Muscle of leg (tissue), 11 donors: Measurements from ENCODE around the gene PCDH8. TPM values are rescaled to one million over a fixed set of nuclear protein-coding genes. Genes with fewer than 3 reads are reported as not detected.
A peak's percentile ranks its signal among the peaks of the same experiment; 100 is the strongest.

Experiments
- DNase-seq: peaks from one replicate; pipeline ENCODE4 v3.0.0; 2013
- H3K27ac ChIP-seq: one replicate; pipeline ENCODE4 v1.5.1; 2013; ENCODE audit warnings: mild to moderate bottlenecking, low read length, control low read depth
- H3K27me3 ChIP-seq: one replicate; pipeline ENCODE4 v1.6.1; 2013; ENCODE audit warnings: low read length; ENCODE audit not compliant: control insufficient read depth, insufficient read depth
- H3K36me3 ChIP-seq: one replicate; pipeline ENCODE4 v1.6.1; 2013; ENCODE audit warnings: low read length; ENCODE audit not compliant: control insufficient read depth, insufficient read depth
- H3K4me1 ChIP-seq: one replicate; pipeline ENCODE4 v1.6.1; 2013; ENCODE audit warnings: low read length; ENCODE audit not compliant: control insufficient read depth, insufficient read depth
- H3K4me3 ChIP-seq: one replicate; pipeline ENCODE4 v1.5.1; 2013; ENCODE audit warnings: low read length, control low read depth
- H3K9me3 ChIP-seq: replicated peaks from 2 replicates; pipeline ENCODE4 v1.6.1; 2013; ENCODE audit warnings: low read depth, low read length; ENCODE audit not compliant: control insufficient read depth
- WGBS: methylation state at CpG from one replicate; pipeline ENCODE4 v1.1.5; 2013; ENCODE audit warnings: missing lambda C conversion rate; ENCODE audit not compliant: insufficient coverage; 5-methylcytosine and 5-hydroxymethylcytosine counted together
- polyA plus RNA-seq, 8 donors: library from polyadenylated mRNA; unstranded; fragments of 120-200 nt; gene quantifications; one replicate each; pipeline versions ENCODE4 v1.2.1 to v1.2.3, GENCODE V29; 2013; ENCODE audit warnings: inconsistent platforms in 1 of 8, low replicate concordance in 1 of 8; ENCODE audit not compliant: insufficient read length in 8 of 8, insufficient read depth in 1 of 8
- total RNA-seq: library from RNA; stranded (reverse); fragments of 120-200 nt; gene quantifications from one replicate; pipeline ENCODE4 v1.2.4, GENCODE V29; 2013

PCDH8 gene
- total and polyA plus RNA-seq, 9 donors, result 0.44 to 2.2 (median 0.79) TPM

- Histone ChIP-seq H3K4me3 (no peak overlapping the region), H3K36me3 (no peaks in the 10 kb centered on the region), H3K27ac (no peak overlapping the region), H3K9me3 (no peaks in the 10 kb centered on the region), H3K27me3 (no peaks in the 10 kb centered on the region), H3K4me1 (peaks cover 8% of the 10 kb centered on the region)
- no peak for DNase-seq
- WGBS, result no CpG with 5 or more reads among the region's 2 CpGs
These were observed 34.3 kb upstream of the PCDH8 start for GRCh38 chr13:52882785-52883184.

DNA sequence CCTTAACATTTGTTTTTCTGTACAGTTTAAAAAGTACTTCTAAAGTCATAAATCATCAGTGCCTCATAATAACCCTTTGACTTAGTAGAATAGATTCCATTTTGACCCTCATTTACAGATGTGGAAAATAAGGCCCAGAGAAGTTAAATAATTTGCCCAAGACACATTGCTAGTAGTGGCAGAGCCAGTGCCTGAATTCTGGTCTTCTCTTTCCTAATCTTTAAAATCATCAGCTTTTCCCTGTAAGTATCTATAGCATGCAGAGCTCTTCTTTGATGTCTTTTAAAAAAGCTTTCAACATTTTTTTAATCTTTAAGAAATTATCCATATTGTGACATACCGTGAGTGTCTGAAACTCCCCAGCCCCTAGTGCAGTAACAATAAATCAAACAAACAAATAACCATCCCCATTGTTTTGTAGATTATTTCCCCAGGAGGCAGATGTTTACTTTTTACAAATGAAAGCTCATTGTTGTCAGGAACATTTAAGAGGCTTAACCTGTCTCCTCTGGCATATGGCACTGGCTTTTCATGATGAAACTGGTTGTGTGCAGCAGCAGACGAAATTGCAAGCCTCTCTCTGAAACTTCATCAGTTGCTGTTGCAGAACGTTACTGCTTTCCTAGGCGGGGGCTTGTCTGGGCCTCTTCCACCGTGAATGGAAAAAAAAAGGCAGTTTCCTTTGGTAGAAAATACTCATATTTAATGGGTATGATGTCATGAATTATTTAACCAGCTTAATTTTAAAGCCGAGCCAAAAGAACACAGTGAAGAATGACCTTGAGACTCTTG is 31.7 kb upstream of the PCDH8 start:
- 20% methylated on average over 1 of the region's 6 CpGs for whole genome bisulfite sequencing
- H3K27me3 ChIP-seq, result no peaks in the 10 kb centered on the region
- H3K27ac ChIP-seq, result no peak overlapping the region
- peak; percentile 80 for DNase-seq
- H3K4me1 ChIP-seq, result peaks cover 8% of the 10 kb centered on the region
- H3K36me3 ChIP-seq, result no peaks in the 10 kb centered on the region
- peaks cover 7% of the 10 kb centered on the region for H3K9me3 ChIP-seq
- no peak overlapping the region for H3K4me3 ChIP-seq

- no peaks in the 10 kb centered on the region for H3K27me3 ChIP-seq
- no peak overlapping the region for H3K27ac ChIP-seq
- H3K9me3 ChIP-seq, result peaks cover 14% of the 10 kb centered on the region
- H3K4me1 ChIP-seq, result peaks cover 8% of the 10 kb centered on the region
- no peaks in the 10 kb centered on the region for H3K36me3 ChIP-seq
- DNase-seq, result peak; percentile 69
- H3K4me3 ChIP-seq, result no peak overlapping the region
- no CpG with 5 or more reads among the region's 3 CpGs for WGBS
These were observed 30.4 kb upstream of the PCDH8 start for GRCh38 chr13:52878831-52879230.

- WGBS, result 73% methylated on average over 2 of the region's 3 CpGs
- H3K4me3 ChIP-seq, result no peak overlapping the region
- H3K27ac ChIP-seq, result no peak overlapping the region
- peaks cover 16% of the 10 kb centered on the region for H3K4me1 ChIP-seq
- DNase-seq, result no peak
- peaks cover 8% of the 10 kb centered on the region for H3K9me3 ChIP-seq
- H3K36me3 ChIP-seq, result no peaks in the 10 kb centered on the region
- no peaks in the 10 kb centered on the region for H3K27me3 ChIP-seq
These were observed 21.7 kb upstream of the PCDH8 start for GRCh38 chr13:52870143-52870542.

GRCh38 chr13:52869621-52870020 is 21.2 kb upstream of the PCDH8 start:
- Histone ChIP-seq H3K27ac (no peak overlapping the region), H3K36me3 (no peaks in the 10 kb centered on the region), H3K27me3 (no peaks in the 10 kb centered on the region), H3K4me1 (peaks cover 16% of the 10 kb centered on the region), H3K9me3 (peaks cover 7% of the 10 kb centered on the region), H3K4me3 (no peak overlapping the region)
- no peak for DNase-seq
- 80% methylated on average over 1 of the region's 4 CpGs for WGBS

DNA sequence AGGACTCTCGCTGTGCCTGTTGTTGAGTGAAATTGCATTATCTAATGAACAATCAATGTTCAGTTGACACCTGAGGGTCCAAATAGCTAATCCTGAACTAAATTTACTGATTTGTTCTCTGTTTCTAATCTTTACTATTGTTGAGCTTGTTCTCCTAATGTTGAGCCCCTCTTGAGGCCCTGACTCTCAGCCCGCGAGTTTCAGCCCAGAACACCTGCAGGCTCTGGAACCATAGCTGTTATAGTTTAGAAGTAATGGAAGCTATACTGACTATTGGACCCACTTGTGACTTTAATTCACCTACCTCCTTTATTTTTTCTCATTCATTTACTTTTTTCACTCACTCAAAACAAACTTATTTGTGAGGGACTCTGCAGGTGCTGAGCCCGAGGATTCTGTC is 20.6 kb upstream of the PCDH8 start:
- H3K4me1 ChIP-seq, result peaks cover 16% of the 10 kb centered on the region
- no peak overlapping the region for H3K27ac ChIP-seq
- H3K36me3 ChIP-seq, result no peaks in the 10 kb centered on the region
- 83% methylated on average over 1 of the region's 4 CpGs for WGBS
- no peak overlapping the region for H3K4me3 ChIP-seq
- no peaks in the 10 kb centered on the region for H3K27me3 ChIP-seq
- no peak for DNase-seq
- peaks cover 2% of the 10 kb centered on the region for H3K9me3 ChIP-seq

GRCh38 chr13:52868190-52868589 is 19.8 kb upstream of the PCDH8 start:
- no peak overlapping the region for H3K4me3 ChIP-seq
- WGBS, result no CpG with 5 or more reads among the region's 4 CpGs
- peaks cover 16% of the 10 kb centered on the region for H3K4me1 ChIP-seq
- no peaks in the 10 kb centered on the region for H3K9me3 ChIP-seq
- no peak overlapping the region for H3K27ac ChIP-seq
- no peaks in the 10 kb centered on the region for H3K36me3 ChIP-seq
- H3K27me3 ChIP-seq, result no peaks in the 10 kb centered on the region
- peak; percentile 42 for DNase-seq

GRCh38 chr13:52864941-52865340 is 16.5 kb upstream of the PCDH8 start:
- Histone ChIP-seq H3K36me3 (no peaks in the 10 kb centered on the region), H3K4me1 (peaks cover 5% of the 10 kb centered on the region), H3K9me3 (no peaks in the 10 kb centered on the region), H3K27ac (no peak overlapping the region), H3K27me3 (no peaks in the 10 kb centered on the region), H3K4me3 (no peak overlapping the region)
- DNase-seq, result peak; percentile 6
- no CpG with 5 or more reads among the region's 1 CpG for WGBS

DNA sequence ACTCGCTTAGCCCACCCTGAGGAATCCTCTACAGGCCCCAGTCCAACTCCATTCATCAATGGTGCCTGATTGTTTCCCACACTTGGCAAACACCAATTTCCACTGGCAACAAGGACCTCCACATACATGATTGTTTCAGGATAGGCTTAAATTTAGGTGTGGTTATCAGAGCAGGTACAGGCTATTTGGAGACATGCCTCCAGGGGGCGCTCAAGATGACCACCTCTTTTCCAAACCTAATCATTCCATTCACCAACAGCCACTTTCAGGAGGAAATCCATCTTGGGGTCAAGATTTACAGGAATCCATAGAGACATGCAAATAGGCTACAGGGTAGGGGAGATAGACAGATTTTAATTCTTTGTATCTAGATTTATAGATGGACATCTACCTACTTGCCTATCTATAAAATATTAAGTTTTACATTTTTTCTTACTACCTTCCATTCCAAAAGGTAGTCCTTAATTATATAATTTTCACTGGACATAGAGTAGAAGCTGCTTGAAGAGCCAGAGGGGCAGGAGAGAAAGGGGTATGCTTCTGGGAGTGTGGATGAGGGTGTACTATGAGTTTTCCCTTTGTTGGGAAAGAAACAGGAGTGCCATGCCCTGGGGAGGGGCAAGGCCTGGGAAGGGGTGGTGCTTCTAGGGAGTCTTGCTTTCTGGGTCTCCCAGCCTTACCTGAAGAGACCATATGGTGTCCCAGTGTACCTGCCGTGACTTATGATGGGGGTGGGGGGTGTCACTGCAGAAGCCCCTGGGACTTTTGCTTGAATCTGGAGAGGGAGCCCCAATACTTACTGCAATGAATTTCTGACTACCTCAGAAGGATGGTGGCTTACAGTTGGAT is 14.1 kb upstream of the PCDH8 start:
- H3K9me3 ChIP-seq, result no peaks in the 10 kb centered on the region
- H3K4me3 ChIP-seq, result no peak overlapping the region
- DNase-seq, result peak; percentile 7
- no peak overlapping the region for H3K27ac ChIP-seq
- H3K36me3 ChIP-seq, result no peaks in the 10 kb centered on the region
- no peaks in the 10 kb centered on the region for H3K4me1 ChIP-seq
- no peaks in the 10 kb centered on the region for H3K27me3 ChIP-seq
- no CpG with 5 or more reads among the region's 3 CpGs for WGBS

DNA sequence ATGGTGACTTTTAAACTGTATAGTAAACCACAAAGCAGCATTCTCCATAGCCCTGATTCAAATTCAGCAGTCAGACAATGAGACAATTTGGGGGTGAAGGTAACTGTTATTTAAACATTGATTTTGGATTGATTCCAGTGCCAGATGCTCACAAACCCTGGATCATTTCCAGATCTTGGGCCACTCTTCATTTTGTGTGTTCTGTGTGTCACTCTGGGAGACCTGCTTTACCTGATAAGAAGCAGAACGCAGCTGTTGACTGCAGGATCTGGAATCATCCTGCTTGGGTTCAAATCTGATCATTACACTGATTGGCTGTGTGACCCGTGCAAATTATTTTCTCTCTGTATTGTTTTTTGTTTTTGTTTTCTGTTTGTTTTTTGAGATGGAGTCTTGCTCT is 4.0 kb upstream of the PCDH8 start:
- Histone ChIP-seq H3K9me3 (no peaks in the 10 kb centered on the region), H3K27me3 (peaks cover 38% of the 10 kb centered on the region), H3K4me3 (no peak overlapping the region), H3K27ac (no peak overlapping the region), H3K4me1 (peaks cover 35% of the 10 kb centered on the region), H3K36me3 (no peaks in the 10 kb centered on the region)
- DNase-seq, result no peak
- WGBS, result no CpG with 5 or more reads among the region's 2 CpGs
